Gastrocnemius medialis (tissue), 4 donors: ENCODE measurements around the gene TEX264.

Source experiments
- POLR2A ChIP-seq, 2 donors: fragments of 450-650 bp; IDR thresholded peaks; one replicate each; pipeline ENCODE4 v1.6.1; 2017; ENCODE audit warnings: antibody characterized with exemption in 2 of 2, mild to moderate bottlenecking in 2 of 2, moderate library complexity in 2 of 2
- TF ChIP-seq, protein P1 (sequence below), 5 experiments: fragments of 450-650 bp in 3 of 5; fragments of 200-600 bp in 2 of 5; sonication (generic) in 2 of 5; IDR thresholded peaks in 4 of 5; conservative IDR thresholded peaks in 1 of 5; 1 replicate in 4 of 5; 2 replicates in 1 of 5; pipeline ENCODE4 v1.5.1; 2016 to 2019; ENCODE audit warnings: antibody characterized with exemption in 5 of 5, mild to moderate bottlenecking in 3 of 5, moderate library complexity in 3 of 5

DNA sequence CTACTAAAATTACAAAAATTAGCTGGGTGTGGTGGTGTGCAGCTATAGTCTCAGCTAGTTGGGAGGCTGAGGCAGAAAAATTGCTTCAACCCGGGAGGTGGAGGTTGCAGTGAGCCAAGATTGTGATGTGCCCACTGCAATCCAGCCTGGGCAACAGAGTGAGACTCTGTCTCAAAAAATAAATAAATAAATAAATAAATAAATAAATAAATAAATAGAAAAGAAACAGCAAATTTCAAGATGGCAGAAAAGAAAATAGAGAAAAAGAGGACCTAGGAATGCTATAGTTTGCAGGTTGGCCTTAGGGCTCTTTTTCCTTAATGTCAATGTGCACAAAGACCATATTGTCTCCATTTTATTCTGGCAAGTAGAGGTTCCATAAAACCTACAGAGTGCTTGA lies 79.8 kb downstream of the TEX264 start:
- TF ChIP-seq, protein P1, sequence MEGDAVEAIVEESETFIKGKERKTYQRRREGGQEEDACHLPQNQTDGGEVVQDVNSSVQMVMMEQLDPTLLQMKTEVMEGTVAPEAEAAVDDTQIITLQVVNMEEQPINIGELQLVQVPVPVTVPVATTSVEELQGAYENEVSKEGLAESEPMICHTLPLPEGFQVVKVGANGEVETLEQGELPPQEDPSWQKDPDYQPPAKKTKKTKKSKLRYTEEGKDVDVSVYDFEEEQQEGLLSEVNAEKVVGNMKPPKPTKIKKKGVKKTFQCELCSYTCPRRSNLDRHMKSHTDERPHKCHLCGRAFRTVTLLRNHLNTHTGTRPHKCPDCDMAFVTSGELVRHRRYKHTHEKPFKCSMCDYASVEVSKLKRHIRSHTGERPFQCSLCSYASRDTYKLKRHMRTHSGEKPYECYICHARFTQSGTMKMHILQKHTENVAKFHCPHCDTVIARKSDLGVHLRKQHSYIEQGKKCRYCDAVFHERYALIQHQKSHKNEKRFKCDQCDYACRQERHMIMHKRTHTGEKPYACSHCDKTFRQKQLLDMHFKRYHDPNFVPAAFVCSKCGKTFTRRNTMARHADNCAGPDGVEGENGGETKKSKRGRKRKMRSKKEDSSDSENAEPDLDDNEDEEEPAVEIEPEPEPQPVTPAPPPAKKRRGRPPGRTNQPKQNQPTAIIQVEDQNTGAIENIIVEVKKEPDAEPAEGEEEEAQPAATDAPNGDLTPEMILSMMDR (IDR thresholded peaks at IDR 0.05 in 4 of 5, conservative IDR thresholded peaks at IDR 0.05 in 1 of 5), result no peak
- no peak for TF ChIP-seq POLR2A (IDR thresholded peaks at IDR 0.05)
